Stimulated activated CD8-positive, alpha-beta memory T cell treated with anti-CD3 and anti-CD28 coated beads, Interleukin-7, amount 100 ng/mL, for 1 hour (primary cell): ENCODE data around the gene RBM12.

Source experiments
- DNase-seq, 2 donors: peaks; one replicate each; pipeline ENCODE4 v3.0.0-alpha.2; 2020; ENCODE audit warnings: low read depth in 2 of 2

RBM12 gene

DNA sequence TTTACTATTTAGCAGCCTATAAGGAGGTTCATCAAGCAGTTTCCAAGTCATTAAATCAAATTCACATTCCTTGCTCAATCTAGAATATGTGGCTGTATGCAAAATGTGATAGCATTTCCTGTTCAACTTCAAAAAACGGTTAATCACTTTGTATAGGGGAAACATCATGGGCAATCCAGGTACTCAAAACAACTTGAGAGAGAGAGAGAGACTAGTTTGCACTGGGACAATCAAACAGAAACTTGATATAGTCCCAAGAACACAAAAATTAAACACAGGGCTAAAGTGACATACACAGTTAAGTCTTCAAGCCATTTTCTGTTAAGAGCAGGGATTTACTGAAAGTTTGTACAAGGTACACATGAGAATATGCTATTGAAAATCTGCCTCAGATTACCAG lies 7.4 kb downstream of the RBM12 start:
- no peak for DNase-seq

DNA sequence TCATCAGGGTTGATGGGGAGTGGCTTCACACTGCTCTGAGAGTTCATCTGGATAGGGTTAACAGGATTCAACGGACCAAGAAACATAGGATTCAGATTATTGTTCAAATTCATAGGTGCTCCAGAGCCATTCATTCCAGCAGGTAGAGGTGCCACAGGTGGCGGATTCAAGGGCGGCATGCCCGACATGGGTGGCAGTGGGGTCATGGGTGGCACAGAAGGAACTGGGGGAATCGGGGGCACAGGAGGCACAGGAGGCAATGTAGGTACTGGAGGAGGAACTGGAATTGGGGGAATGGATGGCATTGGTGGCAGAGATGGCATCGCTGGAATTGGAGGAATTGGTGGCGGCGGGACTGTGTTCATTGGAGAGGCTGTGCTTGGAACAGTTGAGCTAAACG lies 10.3 kb downstream of the RBM12 start:
- no peak for DNase-seq

DNA sequence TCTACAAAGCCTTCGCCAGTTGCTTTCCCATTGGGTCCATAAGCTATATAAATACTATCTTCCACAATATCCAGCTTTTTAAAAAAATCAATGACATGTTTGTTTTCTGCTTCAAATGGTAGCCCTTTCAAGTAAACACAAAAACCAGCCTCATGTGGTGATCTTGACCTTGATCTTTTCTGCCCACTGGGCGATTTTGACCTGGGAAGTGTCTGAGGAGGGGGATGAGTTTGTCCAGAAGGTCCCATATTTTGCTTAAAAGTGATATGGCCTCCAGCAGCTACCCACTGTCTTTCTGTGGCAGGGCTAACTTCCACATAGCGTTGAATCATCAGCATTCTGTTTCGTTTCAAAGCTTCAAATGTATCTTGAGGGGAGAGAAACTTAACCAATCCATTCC lies 10.8 kb downstream of the RBM12 start:
- DNase-seq = no peak

DNA sequence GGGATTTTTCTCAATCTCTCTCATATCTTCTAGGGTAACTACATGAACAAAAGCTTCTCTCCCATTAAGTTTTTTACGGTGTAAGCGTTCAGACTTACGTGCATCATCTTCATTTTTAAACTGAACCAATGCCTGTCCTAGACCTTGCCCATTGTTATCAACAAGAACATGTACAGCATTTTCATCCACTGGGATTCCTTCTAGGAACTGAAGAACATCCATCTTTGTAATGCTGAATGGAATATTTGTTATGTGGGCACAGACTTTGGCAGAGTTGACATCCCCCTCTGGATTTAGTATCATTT lies 11.3 kb downstream of the RBM12 start:
- DNase-seq = no peak

DNA sequence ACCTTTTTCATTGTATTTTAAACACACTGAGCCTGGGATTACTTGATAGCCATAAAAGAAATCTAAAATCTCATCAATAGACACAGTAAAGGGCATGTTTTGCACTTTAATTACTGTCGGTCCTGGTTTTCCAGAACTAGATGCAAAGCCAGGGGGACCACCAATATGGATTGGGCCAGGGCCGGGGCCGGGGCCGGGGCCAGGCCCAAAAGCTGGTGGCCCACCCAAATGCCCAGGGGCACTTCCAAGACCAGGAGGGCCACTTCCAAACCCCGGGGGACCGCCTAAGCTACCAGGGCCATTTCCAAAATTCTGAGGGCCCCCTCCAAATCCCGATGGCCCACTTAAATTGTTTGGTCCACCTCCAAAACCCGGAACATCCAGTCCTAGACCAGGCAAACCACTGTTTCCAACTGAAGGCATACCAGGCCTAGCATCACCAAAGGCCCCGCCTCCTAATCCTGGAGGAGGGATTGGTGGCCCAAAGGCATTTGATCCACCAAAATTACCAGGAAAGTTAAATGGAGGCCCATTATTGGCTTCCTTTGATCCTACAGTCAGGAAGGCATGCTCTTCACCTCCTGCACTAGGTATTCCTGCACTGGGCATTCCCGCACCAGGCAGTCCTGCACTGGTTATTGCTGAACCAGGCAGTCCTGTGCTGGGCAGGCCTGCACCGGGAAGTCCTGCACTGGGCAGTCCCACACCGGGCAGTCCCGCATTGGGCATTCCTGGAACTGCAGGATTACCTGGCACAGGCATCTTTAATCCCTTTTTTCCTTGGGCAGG lies 11.9 kb downstream of the RBM12 start:
- no peak for DNase-seq

DNA sequence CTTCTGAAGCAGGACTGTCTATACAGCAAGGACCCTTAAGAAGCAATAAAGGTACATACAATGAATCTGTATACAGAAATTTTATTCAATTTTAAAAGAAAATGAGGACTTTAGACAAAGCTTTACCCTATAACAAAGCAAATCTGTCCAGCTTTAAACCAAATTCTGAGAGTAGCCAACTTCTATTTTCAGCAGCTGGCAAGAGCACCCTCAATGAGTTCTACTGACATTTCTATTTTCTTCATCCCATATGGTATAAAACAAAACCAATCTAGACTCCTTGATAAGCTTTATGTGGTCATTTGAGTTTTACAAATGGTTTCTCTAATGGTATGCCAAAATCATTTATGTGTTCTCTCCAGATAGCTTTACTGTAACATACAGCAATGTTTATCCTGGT lies 12.7 kb downstream of the RBM12 start:
- DNase-seq = no peak

DNA sequence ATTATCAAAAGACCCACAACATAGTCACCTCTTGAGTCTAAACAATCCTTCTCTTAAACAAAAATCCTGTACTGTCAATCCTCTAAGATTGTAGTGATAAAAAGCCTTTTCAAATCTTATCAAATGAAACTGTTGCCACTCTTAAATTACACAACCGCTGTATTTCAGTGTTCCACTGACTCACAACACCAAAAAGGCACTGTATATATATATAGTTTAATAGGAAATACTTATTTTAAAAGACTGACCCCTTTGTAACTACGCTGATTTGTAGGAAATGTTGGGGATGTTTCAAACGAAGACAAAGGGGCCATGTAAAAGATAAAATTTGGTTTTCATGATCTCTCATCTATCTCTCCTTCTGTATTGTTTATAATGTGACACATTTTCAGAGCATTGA lies 14.1 kb downstream of the RBM12 start:
- DNase-seq = no peak

DNA sequence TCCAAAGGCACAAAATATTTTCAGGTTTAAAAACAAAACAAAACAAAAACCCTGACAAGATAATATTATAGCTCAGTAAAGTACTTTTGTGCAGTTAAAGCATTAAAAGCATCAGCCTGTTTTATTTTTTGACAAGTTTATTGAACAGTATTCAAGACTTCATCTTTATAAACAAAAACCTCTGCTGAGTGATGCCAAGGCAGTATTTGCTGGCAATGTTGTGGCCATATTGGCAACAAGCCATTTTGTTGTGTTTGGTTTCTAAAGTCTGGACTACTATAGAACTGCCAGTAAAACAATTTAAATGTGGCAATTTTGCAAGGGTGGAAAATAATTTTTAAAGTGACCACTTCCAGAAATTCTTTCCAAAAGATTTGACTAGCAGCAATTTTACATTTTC lies 15.9 kb downstream of the RBM12 start:
- DNase-seq = no peak

DNA sequence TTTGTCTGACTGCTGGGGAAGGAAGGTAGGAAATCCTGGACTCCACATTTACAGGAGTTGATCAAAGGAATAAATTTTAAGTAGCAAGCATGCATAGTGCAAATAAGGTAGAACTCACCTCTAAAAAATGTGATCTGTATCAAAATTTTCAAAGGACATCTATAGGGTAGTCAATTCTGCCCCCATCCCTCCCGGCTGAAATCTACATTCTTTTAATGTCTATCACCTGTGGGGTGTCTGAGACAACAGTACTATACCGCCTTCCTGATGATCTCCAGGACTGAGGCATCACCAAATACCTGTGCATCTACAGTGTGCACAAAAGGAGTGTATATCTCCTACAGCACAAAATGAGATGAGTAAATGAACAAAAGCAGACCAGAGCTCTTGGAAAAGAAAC lies 19.9 kb downstream of the RBM12 start:
- no peak for DNase-seq

DNA sequence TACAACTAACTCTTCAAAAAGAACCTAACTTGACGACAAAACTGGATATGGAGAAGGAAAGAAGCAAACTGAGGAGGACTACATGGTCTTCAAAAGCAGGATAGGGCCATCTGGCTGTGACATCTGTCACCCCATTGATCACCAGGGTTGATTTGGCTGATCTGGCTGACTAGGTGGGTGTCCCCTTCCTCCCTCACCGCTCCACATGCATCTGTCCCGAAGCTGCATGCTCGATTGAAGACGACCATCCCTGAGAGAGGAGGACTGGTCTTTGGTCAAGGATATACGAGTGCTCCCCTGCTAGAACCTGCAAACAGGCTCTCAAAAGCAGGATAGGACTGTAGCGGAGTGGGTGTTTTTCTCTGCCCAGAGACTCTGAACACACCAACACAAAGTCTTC lies 21.7 kb downstream of the RBM12 start:
- DNase-seq = no peak

DNA sequence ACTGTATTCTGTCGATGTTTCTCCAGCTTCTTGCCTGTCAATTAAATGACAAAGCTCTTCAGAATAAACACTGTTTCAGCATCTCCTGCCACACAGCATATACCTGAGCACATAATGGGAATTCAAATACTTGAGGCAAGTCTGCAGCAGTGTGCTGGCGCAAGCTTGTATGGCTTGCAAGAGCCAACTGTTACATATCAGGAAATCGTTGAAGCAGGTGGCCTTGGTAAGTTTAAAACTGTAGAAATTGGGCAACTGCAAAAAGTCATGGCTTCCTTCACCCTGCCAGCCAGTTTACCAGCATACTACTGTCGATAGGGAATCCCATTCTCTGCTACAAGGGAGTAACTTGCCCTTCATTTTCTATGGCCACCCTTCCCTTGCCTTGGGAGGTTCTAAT lies 23.0 kb downstream of the RBM12 start:
- DNase-seq = no peak

DNA sequence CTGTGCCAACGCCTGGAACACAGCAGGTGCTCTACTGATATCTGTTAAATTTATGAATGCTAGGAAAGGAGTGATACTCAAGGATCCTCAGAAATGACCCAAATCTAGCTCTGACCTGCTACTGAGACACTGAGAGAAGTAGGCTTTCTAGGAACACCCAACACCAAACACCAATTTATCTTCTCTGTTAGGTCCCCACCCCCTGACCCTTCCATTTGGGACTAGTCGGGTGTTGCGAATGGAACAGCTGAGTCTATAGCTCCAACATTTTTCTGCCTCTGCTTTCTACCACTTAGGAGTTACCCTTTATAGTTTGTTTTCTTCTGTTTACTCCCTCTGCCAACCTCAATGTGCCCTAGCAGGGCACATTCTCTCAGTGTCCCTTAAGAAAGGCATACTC lies 24.0 kb downstream of the RBM12 start:
- no peak for DNase-seq

DNA sequence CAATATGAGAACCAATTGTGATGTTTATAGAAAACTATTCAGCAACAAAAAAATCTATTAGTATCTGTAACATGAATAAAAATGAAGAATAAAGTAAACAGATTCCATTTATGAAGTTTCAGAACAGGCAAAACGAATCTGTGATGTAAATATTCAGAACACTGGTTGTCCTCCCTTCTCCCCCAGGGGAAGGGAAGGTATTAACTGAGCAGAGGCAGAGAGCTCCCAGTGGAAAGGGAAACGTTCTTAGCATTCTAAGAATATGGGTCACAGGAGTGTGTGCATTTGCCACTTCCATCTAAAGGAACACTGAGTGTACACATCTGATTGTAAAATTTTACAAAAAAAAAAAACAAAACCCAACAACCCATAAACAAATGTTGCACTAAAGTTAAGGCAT lies 25.9 kb downstream of the RBM12 start:
- no peak for DNase-seq

DNA sequence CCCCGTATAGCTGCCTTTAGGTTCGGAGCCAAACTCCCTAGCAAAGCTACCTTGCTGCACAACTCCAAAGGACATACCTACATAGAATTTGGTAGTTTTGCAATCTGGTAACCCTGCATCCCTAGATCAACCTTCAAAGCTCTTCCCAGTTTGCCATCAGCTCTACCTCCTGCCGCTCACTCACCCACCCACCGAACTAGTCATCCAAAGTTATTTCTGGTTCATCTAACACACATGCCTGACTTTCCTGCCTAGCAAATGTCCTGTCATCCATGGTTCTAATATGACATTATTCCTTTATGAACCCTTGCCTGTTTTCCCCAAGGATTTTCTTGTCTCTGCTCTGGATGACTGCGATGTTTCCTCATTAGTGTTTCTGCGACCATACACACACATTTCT lies 27.4 kb downstream of the RBM12 start:
- no peak for DNase-seq

DNA sequence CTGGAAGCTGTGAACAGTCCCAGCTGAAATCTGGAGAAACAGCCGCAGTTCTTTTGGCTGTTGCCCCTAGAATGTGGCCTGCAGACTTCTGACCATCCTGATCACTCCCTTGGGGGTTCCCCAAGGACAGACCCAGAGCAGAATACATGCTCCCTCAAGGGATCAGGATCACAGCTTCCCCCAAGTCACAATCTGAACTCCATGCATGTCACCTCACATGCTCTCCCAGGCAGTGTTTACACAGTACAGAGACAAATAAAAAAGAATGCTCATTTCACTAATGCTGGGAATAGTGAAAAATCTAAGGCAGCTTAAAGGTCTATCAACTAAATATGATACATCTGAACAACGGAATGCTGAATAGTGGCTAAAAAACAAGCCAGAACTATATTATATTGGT lies 28.6 kb downstream of the RBM12 start:
- no peak for DNase-seq

DNA sequence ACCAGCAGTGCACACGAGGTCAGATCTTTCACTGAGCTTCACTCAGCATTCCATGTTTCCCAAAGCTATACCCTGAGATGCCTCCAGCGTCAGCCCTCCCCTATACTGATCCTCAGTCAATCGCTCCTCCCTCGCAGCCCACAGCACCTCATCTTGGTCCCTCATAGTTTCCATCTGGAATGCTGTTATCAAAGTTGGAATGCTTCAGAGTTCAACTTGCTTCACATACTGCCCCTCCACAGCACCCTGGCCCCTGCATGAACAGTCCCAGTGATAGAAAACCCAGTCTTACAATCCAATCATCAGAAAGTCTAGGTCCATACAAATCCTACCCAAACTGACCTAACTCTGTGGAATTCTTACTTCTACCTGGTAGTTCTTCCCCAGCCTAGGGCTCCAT lies 29.0 kb downstream of the RBM12 start:
- DNase-seq = no peak

DNA sequence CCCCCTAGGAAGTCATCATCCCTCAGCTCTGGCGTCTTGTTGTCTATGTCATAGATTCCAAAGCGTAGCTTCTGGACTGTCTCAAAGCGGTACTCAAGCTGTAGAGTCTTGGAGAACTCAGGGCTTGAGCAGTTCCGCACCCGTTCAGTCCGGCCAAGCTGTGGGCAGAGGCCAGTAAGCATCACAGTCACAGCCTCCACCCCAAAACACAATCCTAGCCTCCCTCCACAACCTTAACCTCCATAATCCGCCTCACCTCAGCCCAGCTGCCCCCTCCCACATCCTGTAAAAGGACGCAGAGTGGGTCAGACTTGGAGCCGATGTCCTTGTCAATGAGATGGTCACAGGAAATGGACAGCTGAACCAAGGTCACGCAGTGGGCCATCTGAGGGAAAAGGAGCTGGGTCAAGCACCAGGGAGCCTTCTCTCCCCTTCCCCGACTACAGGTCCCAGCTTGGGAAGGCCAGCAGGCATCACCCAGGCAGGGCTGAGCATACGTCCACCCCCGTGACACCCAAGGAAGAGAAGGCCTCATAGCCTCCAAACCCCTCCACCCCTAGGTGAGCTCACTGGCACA lies 32.1 kb downstream of the RBM12 start:
- no peak for DNase-seq

DNA sequence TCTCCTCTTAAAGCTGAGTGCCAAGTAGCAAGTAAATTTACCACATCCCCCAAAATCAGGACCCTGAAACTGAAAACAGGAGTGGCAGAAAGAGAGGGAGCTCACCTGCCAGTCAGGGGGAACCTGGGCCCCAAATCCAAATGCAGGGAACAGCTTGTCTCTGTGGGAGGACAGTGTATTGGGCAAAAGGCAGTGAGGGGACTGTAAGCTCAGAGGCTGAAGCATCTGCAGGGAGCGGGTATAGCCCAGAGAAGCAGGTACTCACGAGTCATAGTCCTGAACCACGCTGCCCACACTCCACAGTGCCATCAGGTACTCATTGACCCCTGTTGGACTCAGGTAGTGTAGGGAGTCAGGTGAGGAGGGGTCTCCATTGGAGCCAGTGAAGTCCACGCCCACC lies 34.1 kb downstream of the RBM12 start:
- DNase-seq = no peak

DNA sequence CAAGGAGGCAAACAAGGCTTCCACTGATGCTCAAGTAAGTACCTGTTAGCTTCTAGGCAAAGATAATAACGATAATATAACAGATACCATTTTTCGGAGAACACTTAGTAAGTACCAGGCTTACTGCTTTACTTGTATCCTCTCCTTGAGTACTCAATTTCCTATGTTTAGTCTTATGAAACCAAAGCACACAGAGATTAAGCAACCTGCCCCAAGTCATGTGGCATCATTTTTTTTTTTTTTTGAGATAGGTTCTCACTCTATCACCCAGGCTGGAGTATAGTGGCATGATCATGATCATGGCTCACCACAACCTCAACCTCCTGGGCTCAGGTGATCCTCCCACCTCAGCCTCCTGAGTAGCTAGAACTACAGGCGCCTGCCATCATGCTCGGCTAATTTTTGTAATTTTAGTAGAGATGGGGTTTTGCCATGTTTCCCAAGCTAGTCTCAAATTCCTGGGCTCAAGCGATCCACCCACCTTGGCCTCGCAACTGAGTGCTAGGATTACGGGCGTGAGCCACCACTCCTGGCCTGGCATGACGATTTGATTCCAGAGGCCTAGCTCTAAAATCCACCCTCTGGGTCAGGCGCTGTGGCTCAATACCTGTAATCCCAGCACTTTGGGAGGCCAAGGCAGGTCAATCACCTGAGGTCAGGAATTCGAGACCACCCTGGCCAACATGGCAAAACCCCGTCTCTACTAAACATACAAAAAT lies 35.1 kb downstream of the RBM12 start:
- no peak for DNase-seq

DNA sequence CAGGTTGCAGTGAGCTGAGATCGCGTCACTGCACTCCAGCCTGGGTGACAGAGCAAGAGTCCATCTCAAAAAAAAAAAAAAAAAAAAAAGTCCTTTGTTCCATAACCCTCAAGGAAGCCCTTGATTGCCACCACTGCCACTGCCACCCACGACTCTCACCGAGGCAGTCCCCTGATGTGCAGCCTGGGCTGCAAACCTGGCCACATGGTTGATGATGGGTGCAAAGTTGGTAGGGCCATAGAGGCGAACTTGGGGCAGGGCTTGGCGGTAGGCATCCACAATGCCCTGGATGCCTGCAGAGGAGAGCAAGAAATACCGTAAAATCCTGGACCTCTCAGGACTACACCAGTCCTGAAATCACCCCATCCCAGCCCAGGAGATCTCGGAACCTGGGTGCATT lies 37.6 kb downstream of the RBM12 start:
- DNase-seq = no peak

DNA sequence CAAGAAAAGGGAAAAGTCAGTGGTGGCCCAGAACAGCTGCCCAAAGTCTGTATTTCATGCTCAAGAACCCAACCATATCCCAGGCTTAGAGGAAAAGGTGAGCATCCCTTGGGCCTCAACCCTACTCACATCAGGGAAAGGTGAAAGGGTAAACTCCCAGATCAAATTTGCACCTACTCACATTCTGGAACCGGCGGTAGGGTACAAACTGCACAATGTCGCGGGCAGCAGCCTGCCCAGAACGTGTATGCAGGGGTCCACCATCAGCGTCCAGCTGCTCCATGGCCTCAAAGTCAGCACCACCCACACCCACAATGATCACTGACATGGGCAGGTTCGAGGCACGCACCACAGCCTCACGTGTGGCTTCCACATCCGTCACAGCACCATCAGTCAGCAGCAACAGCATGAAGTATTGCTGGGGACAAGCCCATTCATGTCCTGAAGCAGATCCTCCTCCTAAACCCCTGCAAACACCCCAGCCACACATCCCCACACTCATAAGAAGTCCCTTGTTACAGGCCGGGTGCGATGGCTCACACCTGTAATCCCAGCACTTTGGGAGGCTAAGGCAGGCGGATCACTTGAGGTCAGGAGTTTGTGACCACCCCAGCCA lies 38.2 kb downstream of the RBM12 start:
- DNase-seq = no peak

DNA sequence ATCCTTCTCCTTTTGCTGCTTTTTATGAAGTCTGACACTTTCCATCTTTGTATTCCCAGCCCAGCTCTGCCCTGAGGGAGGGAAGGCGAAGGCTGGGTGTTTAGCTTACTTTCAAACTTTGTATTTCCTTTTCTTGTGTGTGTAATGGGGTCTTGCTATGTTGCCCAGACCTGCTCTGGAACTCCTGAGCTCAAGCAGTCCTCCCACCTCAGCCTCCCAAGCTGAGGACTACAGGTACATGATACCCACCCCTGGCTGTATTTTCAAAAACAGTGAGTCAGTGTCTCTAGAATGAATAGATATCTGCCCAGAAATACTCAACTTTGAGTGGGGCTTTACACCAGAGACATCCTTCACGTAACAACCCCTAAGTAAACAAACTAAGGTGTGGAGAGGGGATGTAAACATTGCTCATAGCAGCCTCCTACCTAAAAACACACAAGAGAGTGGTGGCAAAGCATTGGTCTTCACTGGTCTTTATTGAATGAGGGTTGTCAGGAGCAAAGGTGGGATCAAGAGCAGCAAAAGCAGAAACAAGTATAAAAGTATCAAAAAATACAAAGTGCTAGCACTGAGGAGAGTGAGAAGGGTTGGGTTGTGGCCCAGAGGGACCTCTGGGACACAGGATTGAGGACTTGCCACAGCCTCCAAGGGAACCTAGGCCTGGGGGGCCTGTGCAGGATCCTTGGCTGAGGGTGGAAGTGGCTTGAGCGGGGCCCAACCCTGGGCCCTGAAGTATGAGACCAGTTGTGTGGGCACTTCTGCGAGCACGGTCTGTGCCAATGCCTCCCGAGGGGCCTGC lies 38.9 kb downstream of the RBM12 start:
- no peak for DNase-seq
